ENCODE measurements around the gene EPB41L2.

EPB41L2 gene

DNA sequence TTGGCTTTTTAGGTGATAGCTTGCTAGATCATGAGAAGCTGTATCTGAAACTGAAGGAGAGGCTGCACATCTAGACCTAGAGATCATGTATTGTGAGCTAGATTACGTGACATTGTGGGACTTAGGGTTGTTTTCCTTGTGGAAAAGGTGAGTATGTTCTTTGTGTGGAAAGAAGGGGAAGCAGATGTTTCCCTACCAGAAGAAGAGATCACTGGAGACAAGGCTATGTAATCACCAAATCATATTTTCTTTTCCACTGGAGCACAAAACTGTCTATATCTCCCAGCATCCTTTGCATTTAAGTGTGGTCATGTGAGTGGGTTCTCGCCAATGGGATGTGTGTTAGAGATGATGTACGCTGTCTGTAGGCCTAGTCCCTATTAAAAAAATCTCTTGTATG lies 7.0 kb upstream of the EPB41L2 start:
- no peaks in the 10 kb centered on the region for H3K9me3 ChIP-seq (ENCODE audit: control insufficient read depth, insufficient read depth, low read length)
- H3K9ac ChIP-seq (ENCODE audit: low read depth, low read length): no peak overlapping the region
- H3K36me3 ChIP-seq (ENCODE audit: insufficient read depth, low read length): no peaks in the 10 kb centered on the region
- H3K4me1 ChIP-seq (ENCODE audit: insufficient read depth, low read length): no peaks in the 10 kb centered on the region

DNA sequence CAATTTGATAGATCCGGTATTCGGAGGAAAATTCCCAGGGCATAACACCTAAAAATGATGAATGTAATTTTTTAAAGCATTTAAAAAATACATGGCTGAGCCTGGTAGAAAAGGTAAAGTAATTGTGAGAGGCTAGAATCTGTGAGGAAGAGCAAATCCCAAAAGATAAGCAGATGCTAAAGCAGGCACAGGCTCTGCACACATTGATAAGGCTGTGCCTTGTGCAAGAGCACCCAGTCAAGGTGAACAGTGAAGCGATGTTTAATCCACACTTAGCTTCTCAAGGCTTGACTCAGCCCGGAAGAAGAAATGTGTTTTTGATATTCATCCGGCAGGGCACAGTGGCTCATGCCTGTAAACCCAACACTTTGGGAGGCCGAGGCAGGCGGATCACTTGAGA lies 5.1 kb upstream of the EPB41L2 start:
- Histone ChIP-seq H3K9ac (ENCODE audit: low read depth, low read length) (no peak overlapping the region), H3K9me3 (ENCODE audit: control insufficient read depth, insufficient read depth, low read length) (no peaks in the 10 kb centered on the region), H3K36me3 (ENCODE audit: insufficient read depth, low read length) (no peaks in the 10 kb centered on the region), H3K4me1 (ENCODE audit: insufficient read depth, low read length) (no peaks in the 10 kb centered on the region)

DNA sequence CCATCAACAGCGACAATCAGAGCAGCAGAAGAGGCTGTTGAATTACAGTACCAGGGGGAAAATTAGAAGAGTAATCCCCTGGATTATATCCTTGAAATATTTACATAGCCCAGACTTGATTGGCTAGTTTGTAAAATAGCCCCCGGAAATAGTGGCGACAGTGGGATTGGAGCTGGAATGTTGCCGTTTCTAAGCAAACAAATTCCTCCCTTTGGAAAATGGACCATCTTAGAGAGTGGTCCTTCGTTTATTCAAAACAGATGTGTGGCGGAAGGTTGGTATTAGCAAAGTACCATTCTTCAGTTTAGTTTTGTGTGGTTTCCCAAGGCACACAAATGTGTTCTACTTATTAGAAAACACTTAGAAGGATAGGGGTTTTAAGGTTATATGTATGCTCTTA lies 4.5 kb upstream of the EPB41L2 start:
- H3K4me1 ChIP-seq (ENCODE audit: insufficient read depth, low read length): no peaks in the 10 kb centered on the region
- no peaks in the 10 kb centered on the region for H3K9me3 ChIP-seq (ENCODE audit: control insufficient read depth, insufficient read depth, low read length)
- no peaks in the 10 kb centered on the region for H3K36me3 ChIP-seq (ENCODE audit: insufficient read depth, low read length)
- H3K9ac ChIP-seq (ENCODE audit: low read depth, low read length): no peak overlapping the region

DNA sequence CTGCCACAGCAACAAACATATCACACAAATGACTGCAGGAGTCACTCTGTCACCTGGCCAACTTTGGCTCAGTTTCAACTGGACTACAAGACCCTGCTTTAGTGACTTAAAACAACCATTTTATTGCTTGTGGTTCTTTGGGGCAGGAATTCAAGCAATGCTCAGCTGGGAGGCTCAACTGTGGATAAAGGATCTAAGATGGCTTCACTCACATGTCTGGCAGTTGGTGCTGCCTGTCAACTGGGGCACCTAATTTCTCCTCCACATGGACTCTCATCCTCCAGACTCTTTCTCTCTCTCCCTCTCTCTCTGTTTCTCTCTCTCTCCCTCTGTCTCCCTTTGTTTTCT lies 2.8 kb upstream of the EPB41L2 start:
- no peaks in the 10 kb centered on the region for H3K36me3 ChIP-seq (ENCODE audit: insufficient read depth, low read length)
- H3K9ac ChIP-seq (ENCODE audit: low read depth, low read length): no peak overlapping the region
- peaks cover 6% of the 10 kb centered on the region for H3K4me1 ChIP-seq (ENCODE audit: insufficient read depth, low read length)

DNA sequence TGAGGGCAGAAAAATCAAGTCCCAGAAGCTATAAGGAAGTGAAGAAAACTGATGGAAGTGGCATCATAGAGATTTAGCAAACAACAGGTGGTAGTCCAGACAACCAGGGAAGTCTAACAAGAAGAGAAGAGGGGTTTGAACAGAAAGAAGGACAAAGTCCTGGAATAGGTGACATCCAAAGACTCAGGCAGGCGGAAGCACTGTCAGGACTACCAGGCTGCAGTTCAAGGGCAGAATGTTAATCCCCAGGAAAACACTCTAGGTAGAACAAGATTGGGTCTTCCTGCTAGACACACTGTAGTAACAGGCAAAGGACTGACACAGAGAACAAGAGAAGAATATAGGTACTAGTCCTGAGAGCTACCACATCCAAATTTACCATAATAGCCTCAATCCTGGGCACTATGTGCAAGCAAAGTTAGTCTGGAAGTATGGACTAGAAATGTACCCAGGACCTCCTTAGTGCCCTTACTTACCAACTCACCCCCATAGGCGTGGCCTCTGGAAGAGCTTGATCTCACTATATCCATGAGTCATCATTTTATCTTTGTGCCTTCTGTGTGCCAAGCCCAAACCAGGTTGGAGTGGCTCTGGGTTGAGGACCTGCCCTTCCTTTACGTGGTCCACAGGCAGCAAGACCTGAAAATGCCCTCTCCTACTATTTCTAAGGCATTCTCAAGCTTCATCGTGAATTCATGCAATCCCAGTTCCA lies 2.2 kb upstream of the EPB41L2 start:
- Histone ChIP-seq H3K36me3 (ENCODE audit: insufficient read depth, low read length) (no peaks in the 10 kb centered on the region), H3K9me3 (ENCODE audit: control insufficient read depth, insufficient read depth, low read length) (no peaks in the 10 kb centered on the region), H3K9ac (ENCODE audit: low read depth, low read length) (no peak overlapping the region), H3K4me1 (ENCODE audit: insufficient read depth, low read length) (peaks cover 6% of the 10 kb centered on the region)

More for the DNA sequence above, 2.8 kb upstream of the EPB41L2 start:
- no peaks in the 10 kb centered on the region for H3K9me3 ChIP-seq (ENCODE audit: control insufficient read depth, insufficient read depth, low read length)

DNA sequence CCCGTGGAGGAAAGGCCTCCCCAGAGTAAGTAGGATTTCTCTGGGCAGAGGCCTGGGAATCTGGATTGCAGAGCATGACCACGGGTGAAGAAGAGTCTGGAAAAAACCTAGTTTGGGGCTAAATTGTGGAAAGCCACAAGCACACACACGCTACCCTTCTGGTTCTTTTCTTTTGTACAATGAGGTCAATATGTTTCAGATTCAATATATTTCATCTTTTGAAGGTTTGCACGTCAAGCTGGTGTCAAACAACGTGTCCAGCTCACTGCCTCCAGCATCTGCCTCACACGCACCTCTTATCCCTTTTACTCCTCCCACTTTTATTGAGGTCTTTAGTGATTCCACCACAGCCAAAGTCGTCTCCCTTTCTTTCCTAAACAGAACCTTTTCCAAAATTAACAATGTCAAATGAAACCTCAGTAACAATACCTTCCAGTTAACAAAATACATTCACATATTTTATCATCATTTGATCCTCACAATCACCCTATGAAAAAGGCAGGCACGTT lies 773 bp upstream of the EPB41L2 start:
- H3K4me1 ChIP-seq (ENCODE audit: insufficient read depth, low read length): peaks cover 6% of the 10 kb centered on the region
- H3K9me3 ChIP-seq (ENCODE audit: control insufficient read depth, insufficient read depth, low read length): no peaks in the 10 kb centered on the region
- peak overlapping the region; percentile 68 for H3K9ac ChIP-seq (ENCODE audit: low read depth, low read length)
- H3K36me3 ChIP-seq (ENCODE audit: insufficient read depth, low read length): no peaks in the 10 kb centered on the region

DNA sequence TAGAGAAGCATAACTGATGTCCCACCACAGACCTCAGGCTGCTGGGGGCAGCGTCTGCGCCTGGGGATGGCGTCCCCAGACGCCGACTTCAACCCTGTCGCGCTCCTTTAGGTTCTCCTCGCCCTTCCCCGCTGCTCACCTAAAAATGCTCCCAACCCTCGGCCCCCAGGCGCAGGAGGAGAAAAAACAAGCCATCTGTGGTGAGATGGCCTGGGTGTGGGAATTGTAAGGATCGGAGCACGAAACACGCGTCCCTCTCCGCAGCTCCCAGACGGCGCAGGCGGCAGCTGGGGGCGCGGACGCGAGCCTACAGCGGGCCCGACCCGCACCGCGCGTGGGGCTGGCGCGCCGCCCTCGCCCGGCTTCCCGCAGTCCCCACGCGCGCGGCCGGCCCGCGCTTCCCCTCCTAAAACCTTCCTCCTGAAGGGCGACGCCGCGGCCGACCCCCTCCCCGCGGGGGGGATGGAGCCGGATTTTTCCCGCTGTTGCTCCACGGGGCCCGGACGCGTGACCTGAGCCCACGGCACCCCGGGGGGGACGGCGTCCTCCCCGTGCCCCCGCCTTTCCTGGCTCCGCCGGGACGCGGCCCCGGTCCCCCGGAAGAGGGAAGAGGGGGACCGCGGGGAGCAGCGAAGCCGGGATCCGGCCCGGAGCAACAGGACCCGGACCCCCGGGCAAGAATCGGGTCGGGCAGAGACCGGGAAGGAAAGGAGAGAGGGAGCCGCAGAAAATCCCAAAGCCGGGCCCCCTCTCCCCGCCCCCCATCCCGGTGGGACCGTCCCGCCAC lies 611 bp downstream of the EPB41L2 start:
- Histone ChIP-seq H3K4me1 (ENCODE audit: insufficient read depth, low read length) (peaks cover 6% of the 10 kb centered on the region), H3K9me3 (ENCODE audit: control insufficient read depth, insufficient read depth, low read length) (no peaks in the 10 kb centered on the region), H3K36me3 (ENCODE audit: insufficient read depth, low read length) (no peaks in the 10 kb centered on the region), H3K9ac (ENCODE audit: low read depth, low read length) (peak overlapping the region; percentile 67)

DNA sequence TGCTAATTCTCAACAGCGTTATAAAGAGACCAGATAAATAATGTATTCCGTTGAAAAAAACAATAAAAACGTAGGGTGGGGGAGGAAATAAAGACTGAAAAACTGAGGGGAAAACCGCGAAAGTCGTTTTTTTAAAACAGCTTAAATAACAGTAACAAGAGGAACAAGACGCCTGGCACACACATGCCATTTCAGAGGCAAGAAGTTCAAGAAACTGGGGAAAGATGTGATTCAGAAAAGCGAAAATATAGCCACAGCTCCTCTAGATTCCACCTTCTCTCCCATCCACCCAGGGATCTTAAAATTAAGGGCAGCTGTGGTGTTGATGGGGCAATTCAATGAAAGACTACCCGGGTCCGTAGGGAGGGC lies 1.3 kb downstream of the EPB41L2 start:
- peaks cover 6% of the 10 kb centered on the region for H3K4me1 ChIP-seq (ENCODE audit: insufficient read depth, low read length)
- H3K9me3 ChIP-seq (ENCODE audit: control insufficient read depth, insufficient read depth, low read length): no peaks in the 10 kb centered on the region
- peak overlapping the region; percentile 67 for H3K9ac ChIP-seq (ENCODE audit: low read depth, low read length)
- no peaks in the 10 kb centered on the region for H3K36me3 ChIP-seq (ENCODE audit: insufficient read depth, low read length)

DNA sequence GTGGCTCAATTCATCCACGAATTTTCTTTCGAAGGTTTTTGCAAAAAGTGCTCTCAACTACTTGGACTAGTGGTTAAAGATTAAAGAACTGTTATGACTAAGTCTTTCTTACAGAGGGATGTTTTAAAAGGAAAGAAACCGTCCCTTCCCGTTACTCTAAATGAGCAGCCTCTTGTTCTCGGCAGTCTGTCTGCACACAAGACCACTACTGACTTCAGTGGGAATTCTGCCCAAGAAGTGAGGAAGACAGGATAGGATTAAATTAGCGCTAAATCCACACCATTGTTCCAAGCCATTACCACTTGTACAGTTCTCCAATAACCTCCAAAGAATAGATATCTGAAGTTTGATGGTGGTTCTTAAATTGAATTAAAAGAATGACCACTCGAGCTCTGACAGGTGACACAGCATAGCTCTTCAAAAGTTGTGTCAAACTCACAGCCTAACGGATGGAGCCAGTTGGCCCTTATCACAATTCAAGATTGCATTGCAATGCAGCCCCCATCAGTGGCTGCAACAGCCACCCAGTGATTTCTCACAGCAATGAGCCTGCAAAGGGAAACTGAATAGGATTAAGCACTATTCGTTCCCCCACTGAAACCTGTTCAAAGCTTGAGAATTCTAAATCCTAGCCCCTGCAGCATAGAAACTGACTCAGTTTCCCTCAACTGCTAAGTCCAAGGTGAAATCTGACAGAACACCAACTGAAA lies 1.8 kb downstream of the EPB41L2 start:
- Histone ChIP-seq H3K9ac (ENCODE audit: low read depth, low read length) (peak overlapping the region; percentile 67; the same call in 1 of the 2 replicates), H3K36me3 (ENCODE audit: insufficient read depth, low read length) (no peaks in the 10 kb centered on the region), H3K4me1 (ENCODE audit: insufficient read depth, low read length) (peaks cover 6% of the 10 kb centered on the region)

DNA sequence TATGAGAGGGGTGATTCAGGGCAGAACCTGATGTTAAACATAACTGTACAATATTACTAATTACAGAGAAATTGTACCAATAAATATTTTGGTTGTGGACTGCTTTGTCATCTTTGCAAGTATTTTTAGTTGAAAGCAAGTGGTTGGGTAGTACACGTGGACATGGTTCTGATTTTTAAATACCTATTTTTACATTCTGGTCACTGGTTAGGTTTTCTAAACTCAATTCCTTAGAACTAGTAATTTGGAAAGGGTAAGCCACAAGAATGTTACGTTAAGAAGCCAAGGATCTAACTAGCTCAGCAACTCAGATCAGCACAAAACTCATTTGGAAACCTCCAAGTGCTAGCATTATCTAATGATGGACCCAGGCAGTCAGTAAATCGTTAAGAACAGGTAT lies 2.7 kb downstream of the EPB41L2 start:
- H3K9me3 ChIP-seq (ENCODE audit: control insufficient read depth, insufficient read depth, low read length): peaks cover 5% of the 10 kb centered on the region
- no peaks in the 10 kb centered on the region for H3K36me3 ChIP-seq (ENCODE audit: insufficient read depth, low read length)
- peaks cover 6% of the 10 kb centered on the region for H3K4me1 ChIP-seq (ENCODE audit: insufficient read depth, low read length)
- H3K9ac ChIP-seq (ENCODE audit: low read depth, low read length): no peak overlapping the region

More for the DNA sequence above, 1.8 kb downstream of the EPB41L2 start:
- no peaks in the 10 kb centered on the region for H3K9me3 ChIP-seq (ENCODE audit: control insufficient read depth, insufficient read depth, low read length)

DNA sequence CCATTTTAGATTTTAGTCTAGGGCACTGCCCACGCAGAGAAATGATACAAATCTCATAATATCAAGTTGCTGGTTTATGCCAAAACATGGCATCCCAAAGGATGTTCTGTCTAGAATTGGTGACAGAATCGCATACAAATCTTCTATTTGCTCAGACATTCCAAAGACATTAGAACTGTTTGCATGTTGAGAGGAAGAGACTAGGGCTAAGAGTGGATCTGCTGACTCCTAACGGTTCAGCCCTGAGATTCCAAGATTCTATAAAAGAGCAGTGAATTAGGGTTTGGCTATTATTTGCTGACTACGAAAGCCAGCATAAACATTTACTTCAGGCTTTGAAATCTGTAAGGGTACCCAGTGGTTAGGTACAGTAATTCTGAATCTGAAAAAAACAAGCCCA lies 3.6 kb downstream of the EPB41L2 start:
- peaks cover 11% of the 10 kb centered on the region for H3K9me3 ChIP-seq (ENCODE audit: control insufficient read depth, insufficient read depth, low read length)
- H3K4me1 ChIP-seq (ENCODE audit: insufficient read depth, low read length): peaks cover 6% of the 10 kb centered on the region
- H3K36me3 ChIP-seq (ENCODE audit: insufficient read depth, low read length): no peaks in the 10 kb centered on the region
- no peak overlapping the region for H3K9ac ChIP-seq (ENCODE audit: low read depth, low read length)

DNA sequence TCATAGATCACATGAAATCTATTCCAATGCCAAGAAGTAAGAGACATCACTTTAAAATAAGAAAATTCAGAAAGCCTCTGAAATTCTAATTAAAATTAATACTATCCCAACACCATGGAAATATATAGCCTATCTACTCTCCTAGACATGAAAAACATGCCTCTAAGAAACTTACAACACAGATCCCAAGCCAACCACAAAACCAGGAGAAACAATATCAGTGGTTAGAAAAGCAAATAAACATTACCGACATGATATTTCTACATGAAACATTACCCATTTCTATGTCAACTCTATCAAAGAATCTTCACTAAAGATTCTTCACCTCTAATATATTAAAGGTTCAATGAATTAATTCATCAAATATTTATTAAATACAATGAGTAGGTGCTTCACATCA lies 4.8 kb downstream of the EPB41L2 start:
- H3K36me3 ChIP-seq (ENCODE audit: insufficient read depth, low read length): 0 out of 2 replicates have a peak, but pooled peaks cover 2% of the 10 kb centered on the region
- peaks cover 16% of the 10 kb centered on the region for H3K9me3 ChIP-seq (ENCODE audit: control insufficient read depth, insufficient read depth, low read length)
- H3K9ac ChIP-seq (ENCODE audit: low read depth, low read length): no peak overlapping the region
- peaks cover 6% of the 10 kb centered on the region for H3K4me1 ChIP-seq (ENCODE audit: insufficient read depth, low read length)

DNA sequence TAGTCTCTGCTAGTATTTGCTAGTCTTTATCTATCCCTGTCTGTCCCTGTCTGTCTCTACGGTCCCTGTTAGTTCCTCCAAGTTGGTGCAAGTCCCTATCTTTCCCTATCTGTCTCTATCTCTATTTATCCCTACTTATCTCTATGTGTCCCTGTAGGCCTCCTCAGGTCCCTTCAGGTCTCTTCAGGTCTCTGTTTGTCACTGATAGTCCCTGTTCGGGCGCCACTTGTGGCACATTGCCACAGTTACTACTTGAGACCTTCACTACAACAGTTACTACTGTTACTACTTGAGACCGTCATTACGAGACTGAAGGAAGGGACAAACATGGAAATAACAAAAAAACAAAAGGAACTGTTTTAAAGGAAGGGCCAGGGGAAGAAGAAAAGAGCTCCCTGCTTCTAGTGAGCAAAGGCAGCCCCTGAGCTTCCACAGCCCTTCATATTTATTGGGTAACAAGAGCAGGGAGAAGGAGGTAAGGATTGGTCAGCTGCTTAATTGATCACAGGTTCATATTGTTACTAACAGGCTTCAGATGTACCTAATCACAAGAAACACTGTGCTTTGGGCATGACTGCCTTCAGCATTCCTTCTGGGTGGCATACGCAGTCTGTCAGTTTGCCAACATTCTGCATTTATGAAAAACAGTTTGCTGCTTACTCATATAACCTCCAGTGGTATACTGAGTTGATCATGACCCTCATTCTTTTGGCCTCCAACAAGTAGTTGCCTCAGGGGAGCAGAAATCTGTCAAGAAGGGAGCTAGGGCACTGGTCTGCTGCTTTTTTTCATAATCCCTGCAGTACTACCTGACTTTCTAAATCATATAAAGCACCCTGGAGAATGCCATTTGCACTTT lies 8.4 kb downstream of the EPB41L2 start:
- Histone ChIP-seq H3K9me3 (ENCODE audit: control insufficient read depth, insufficient read depth, low read length) (peaks cover 16% of the 10 kb centered on the region), H3K36me3 (ENCODE audit: insufficient read depth, low read length) (0 out of 2 replicates have a peak, but pooled peaks cover 2% of the 10 kb centered on the region), H3K4me1 (ENCODE audit: insufficient read depth, low read length) (peaks cover 3% of the 10 kb centered on the region; the same call in 1 of the 2 replicates), H3K9ac (ENCODE audit: low read depth, low read length) (no peak overlapping the region)

Data from ES-I3 (cell line).